ENCODE data around the gene KATNAL2.

DNA sequence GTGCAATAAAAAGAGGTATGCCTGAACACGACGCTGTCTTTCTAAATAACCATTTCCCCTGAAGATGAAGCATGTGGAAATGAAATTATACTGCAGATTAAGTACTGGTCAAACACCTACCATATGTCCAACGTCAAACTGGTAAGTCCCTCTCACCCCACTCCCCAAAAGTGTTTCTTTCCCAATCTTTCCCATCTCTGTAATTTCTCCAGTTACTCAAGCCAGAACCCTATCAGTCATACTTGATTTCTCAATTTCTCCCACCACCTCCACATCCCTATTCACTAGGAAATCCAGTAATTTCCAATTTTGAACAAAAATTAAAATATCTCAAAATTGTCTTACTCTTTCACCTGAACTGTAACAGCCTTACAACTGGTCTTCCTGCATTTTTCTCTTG, 203.7 kb downstream of the KATNAL2 start:
- TF ChIP-seq CTCF (IDR thresholded peaks at IDR 0.05) (no peak), POLR2A (IDR thresholded peaks at IDR 0.05) (no peak)
